H1 (cell line): Measurements from ENCODE around the gene VAV2. TPM values are rescaled to one million over a fixed set of nuclear protein-coding genes. Genes with fewer than 3 reads are reported as not detected.

Experiments used
- CTCF ChIA-PET: fragments of 300-600 bp; sonication (Branson Sonifier 250); formaldehyde crosslinking; loops from one replicate; lab custom pipeline; 2021; ENCODE audit not compliant: partially characterized antibody; lab: Charles Lee
- POLR2A ChIA-PET: fragments of 300-600 bp; sonication (Branson Sonifier 250); formaldehyde crosslinking; loops from one replicate; lab custom pipeline; 2021; ENCODE audit warnings: inconsistent platforms; ENCODE audit not compliant: partially characterized antibody; lab: Charles Lee
- DNase-seq, 2 experiments: peaks; one replicate each; pipeline versions ENCODE4 v3.0.0 to v3.0.0-alpha.2; 2010 to 2022; ENCODE audit warnings: low spot score in 2 of 2, low read depth in 1 of 2, mixed read lengths in 1 of 2
- FAIRE-seq: peaks from 2 replicates; lab custom pipeline; 2011; peaks lifted over from hg19 to GRCh38; lab: Jason Lieb, UNC
- H2AFZ ChIP-seq: 2 replicates; pipeline ENCODE4 v1.8.1; 2012; ENCODE audit warnings: low read length, inconsistent platforms
- H2AK5ac ChIP-seq: 2 replicates; pipeline ENCODE4 v1.6.1; 2013; ENCODE audit warnings: low read depth, low read length
- H2BK120ac ChIP-seq: replicated peaks from 2 replicates; pipeline ENCODE3; 2013; ENCODE audit warnings: low read depth, low read length, inconsistent platforms
- H2BK12ac ChIP-seq: 2 replicates; pipeline ENCODE4 v1.6.1; 2013; ENCODE audit warnings: low read depth, low read length
- H2BK15ac ChIP-seq: 2 replicates; pipeline ENCODE4 v1.6.1; 2013; ENCODE audit warnings: low read length
- H2BK20ac ChIP-seq: 2 replicates; pipeline ENCODE4 v1.6.1; 2013; ENCODE audit warnings: low read length
- H2BK5ac ChIP-seq: 2 replicates; pipeline ENCODE4 v1.6.1; 2013; ENCODE audit warnings: low read depth, low read length
- H3K14ac ChIP-seq: 2 replicates; pipeline ENCODE4 v1.6.1; 2013; ENCODE audit warnings: inconsistent platforms; ENCODE audit not compliant: insufficient read length
- H3K18ac ChIP-seq: 2 replicates; pipeline ENCODE4 v1.6.1; 2013; ENCODE audit warnings: low read length; ENCODE audit errors: extremely low read depth
- H3K23ac ChIP-seq: 2 replicates; pipeline ENCODE4 v1.6.1; 2013; ENCODE audit warnings: inconsistent platforms; ENCODE audit not compliant: insufficient read length
- H3K23me2 ChIP-seq: 2 replicates; pipeline ENCODE4 v1.6.1; 2013; ENCODE audit warnings: low read depth, low read length
- H3K27ac ChIP-seq: 2 replicates; pipeline ENCODE4 v1.6.1; 2011; ENCODE audit warnings: low read depth, low read length, inconsistent platforms
- H3K27me3 ChIP-seq, 4 experiments: replicated peaks in 1 of 4; 1 replicate in 1 of 4; 2 replicates in 3 of 4; pipeline versions ENCODE4 v1.6.1 to v1.8.1; 2011 to 2013; ENCODE audit warnings: low read length in 3 of 4, mild to moderate bottlenecking in 3 of 4, inconsistent platforms in 2 of 4, mixed read lengths in 2 of 4, moderate library complexity in 1 of 4; ENCODE audit not compliant: control insufficient read depth in 3 of 4, insufficient read depth in 3 of 4; ENCODE audit errors: extremely low read depth in 1 of 4
- H3K36me3 ChIP-seq, 4 experiments: 2 replicates each; pipeline versions ENCODE4 v1.6.1 to v1.8.1; 2011 to 2013; ENCODE audit warnings: mild to moderate bottlenecking in 4 of 4, low read length in 3 of 4, moderate library complexity in 2 of 4, control low read depth in 1 of 4, inconsistent platforms in 1 of 4; ENCODE audit not compliant: insufficient read depth in 4 of 4, control insufficient read depth in 2 of 4
- H3K4ac ChIP-seq: replicated peaks from 2 replicates; pipeline ENCODE3; 2013; ENCODE audit warnings: low read length, low read depth, mixed read lengths, inconsistent platforms; ENCODE audit not compliant: insufficient read length
- H3K4me1 ChIP-seq, 4 experiments: replicated peaks in 1 of 4; 1 replicate in 1 of 4; 2 replicates in 3 of 4; pipeline versions ENCODE4 v1.6.1 to v1.8.1; 2011 to 2013; ENCODE audit warnings: low read length in 3 of 4, inconsistent platforms in 2 of 4, mixed read lengths in 1 of 4; ENCODE audit not compliant: insufficient read depth in 4 of 4, control insufficient read depth in 3 of 4
- H3K4me2 ChIP-seq, 2 experiments: 2 replicates each; pipeline versions ENCODE4 v1.6.1 to v1.8.1; 2011 to 2013; ENCODE audit warnings: low read depth in 2 of 2, low read length in 2 of 2, control low read depth in 1 of 2, inconsistent platforms in 1 of 2, mild to moderate bottlenecking in 1 of 2; ENCODE audit not compliant: insufficient read depth in 1 of 2
- H3K4me3 ChIP-seq, 4 experiments: fragments of 200-600, 300-600 bp in 1 of 4; sonication (generic), shearing (Covaris generic), sonication (Bioruptor Twin) in 1 of 4; 2 replicates each; pipeline versions ENCODE4 v1.5.1 to v1.8.1; 2011 to 2016; ENCODE audit warnings: low read length in 4 of 4, low read depth in 3 of 4, control low read depth in 2 of 4, inconsistent platforms in 2 of 4, mild to moderate bottlenecking in 2 of 4, mixed read lengths in 1 of 4, moderate library complexity in 1 of 4; ENCODE audit not compliant: insufficient read depth in 2 of 4; ENCODE audit errors: extremely low read depth in 1 of 4
- H3K56ac ChIP-seq: replicated peaks from 2 replicates; pipeline ENCODE3; 2013; ENCODE audit warnings: low read depth, mild to moderate bottlenecking, mixed read lengths, low read length, inconsistent platforms; ENCODE audit not compliant: insufficient read length
- H3K79me1 ChIP-seq: 2 replicates; pipeline ENCODE4 v1.6.1; 2013; ENCODE audit warnings: low read depth, low read length, control low read depth
- H3K79me2 ChIP-seq, 2 experiments: 2 replicates each; pipeline versions ENCODE4 v1.6.1 to v1.8.1; 2012 to 2013; ENCODE audit warnings: low read length in 2 of 2, mild to moderate bottlenecking in 2 of 2, inconsistent platforms in 1 of 2; ENCODE audit not compliant: insufficient read depth in 2 of 2, control insufficient read depth in 1 of 2
- H3K9ac ChIP-seq, 4 experiments: replicated peaks in 1 of 4; 1 replicate in 1 of 4; 2 replicates in 3 of 4; pipeline versions ENCODE4 v1.6.1 to v1.8.1; 2011 to 2013; ENCODE audit warnings: low read depth in 3 of 4, low read length in 3 of 4, control low read depth in 2 of 4, mild to moderate bottlenecking in 2 of 4, moderate library complexity in 2 of 4, inconsistent platforms in 1 of 4; ENCODE audit errors: extremely low read depth in 1 of 4
- H3K9me3 ChIP-seq, 2 experiments: 2 replicates each; pipeline versions ENCODE4 v1.6.1 to v1.8.1; 2012 to 2013; ENCODE audit warnings: mild to moderate bottlenecking in 2 of 2, moderate library complexity in 2 of 2, control low read depth in 1 of 2, inconsistent platforms in 1 of 2, low read depth in 1 of 2, low read length in 1 of 2, mixed read lengths in 1 of 2; ENCODE audit not compliant: insufficient read depth in 2 of 2
- H4K20me1 ChIP-seq, 2 experiments: replicated peaks in 1 of 2; 2 replicates each; pipeline versions ENCODE3 to v1.8.1; 2011 to 2013; ENCODE audit warnings: inconsistent platforms in 2 of 2, low read length in 2 of 2, mild to moderate bottlenecking in 1 of 2; ENCODE audit not compliant: insufficient read depth in 2 of 2, control insufficient read depth in 1 of 2
- H4K5ac ChIP-seq: 2 replicates; pipeline ENCODE4 v1.6.1; 2013; ENCODE audit warnings: low read length, low read depth, mixed read lengths, inconsistent platforms; ENCODE audit not compliant: insufficient read length
- H4K8ac ChIP-seq: 2 replicates; pipeline ENCODE4 v1.8.0; 2013; ENCODE audit warnings: mild to moderate bottlenecking, moderate library complexity, low read length, inconsistent platforms; ENCODE audit not compliant: insufficient read depth; ENCODE audit errors: extremely low read depth
- H4K91ac ChIP-seq: replicated peaks from 2 replicates; pipeline ENCODE3; 2013; ENCODE audit warnings: low read length, mixed read lengths, inconsistent platforms; ENCODE audit not compliant: insufficient read length
- BRCA1 ChIP-seq: IDR thresholded peaks from 2 replicates; pipeline ENCODE4 v1.6.1; 2012; ENCODE audit warnings: low read depth, low read length, improper control_type of control experiment
- CBX8 ChIP-seq: fragments of 300-800, 300-1000 bp; sonication (generic); IDR thresholded peaks from 2 replicates; pipeline ENCODE4 v1.7.1; 2016; ENCODE audit warnings: low read depth, low read length, borderline replicate concordance
- KDM4A ChIP-seq: IDR thresholded peaks from one replicate; pipeline ENCODE4 v1.7.1; 2012; ENCODE audit warnings: low read depth, mild to moderate bottlenecking, moderate library complexity, low read length, inconsistent platforms; ENCODE audit not compliant: severe bottlenecking
- RAD21 ChIP-seq, 2 experiments: IDR thresholded peaks in 1 of 2; conservative IDR thresholded peaks in 1 of 2; 2 replicates each; pipeline ENCODE4 v1.6.1; 2011; ENCODE audit warnings: low read depth in 2 of 2, low read length in 2 of 2, improper control_type of control experiment in 1 of 2, inconsistent platforms in 1 of 2, mild to moderate bottlenecking in 1 of 2, moderate library complexity in 1 of 2
- SIRT6 ChIP-seq: IDR thresholded peaks from one replicate; pipeline ENCODE4 v1.7.1; 2012; ENCODE audit warnings: low read length, inconsistent platforms
- ZNF274 ChIP-seq: IDR thresholded peaks from 2 replicates; pipeline ENCODE4 v1.7.0; 2012; ENCODE audit warnings: low read length, borderline replicate concordance; ENCODE audit errors: extremely low read depth
- WGBS, 2 experiments: shearing (Covaris generic) in 1 of 2; methylation state at CpG; one replicate each; pipeline versions ENCODE4 v1.1.6 to v1.1.7; 2013 to 2015; ENCODE audit warnings: low lambda C conversion rate in 2 of 2, mixed read lengths in 2 of 2, inconsistent platforms in 1 of 2, low coverage in 1 of 2, missing lambda C conversion rate in 1 of 2; ENCODE audit not compliant: insufficient replicate concordance in 2 of 2, insufficient coverage in 1 of 2, insufficient read length in 1 of 2; ENCODE audit errors: extremely low coverage in 1 of 2, missing lambda C conversion rate in 1 of 2; 5-methylcytosine and 5-hydroxymethylcytosine counted together
- polyA plus RNA-seq, 7 experiments: library from polyadenylated mRNA; depleted of rRNA in 3 of 7; stranded (reverse) in 5 of 7; unstranded in 2 of 7; fragments of >200 nt in 5 of 7; fragments of 200-250 nt in 2 of 7; gene quantifications; 1 replicate in 5 of 7; 2 replicates in 1 of 7; 4 replicates in 1 of 7; pipeline versions ENCODE4 v1.2.1 to v1.2.3, GENCODE V29; 2011 to 2013; ENCODE audit warnings: missing spikeins in 2 of 7, mixed read lengths in 2 of 7
- total RNA-seq: library from RNA; stranded (reverse); fragmentation: NEBNext Ultra II Directional; extraction: Animal tissue kit (Norgen Biotek cat#: 25700); gene quantifications from 2 replicates; pipeline ENCODE4 v1.2.1, GENCODE V29; 2021
- TF ChIP-seq, protein P1 (sequence below): IDR thresholded peaks from 2 replicates; pipeline ENCODE4 v1.6.1; 2011; ENCODE audit warnings: low read length, improper control_type of control experiment

Gene VAV2
- total and polyA plus RNA-seq, 2 of the 8 experiments (the other 6 are each of a cell fraction or from before 2014, with no cell fraction given) = 13.6 to 37.6 TPM

DNA sequence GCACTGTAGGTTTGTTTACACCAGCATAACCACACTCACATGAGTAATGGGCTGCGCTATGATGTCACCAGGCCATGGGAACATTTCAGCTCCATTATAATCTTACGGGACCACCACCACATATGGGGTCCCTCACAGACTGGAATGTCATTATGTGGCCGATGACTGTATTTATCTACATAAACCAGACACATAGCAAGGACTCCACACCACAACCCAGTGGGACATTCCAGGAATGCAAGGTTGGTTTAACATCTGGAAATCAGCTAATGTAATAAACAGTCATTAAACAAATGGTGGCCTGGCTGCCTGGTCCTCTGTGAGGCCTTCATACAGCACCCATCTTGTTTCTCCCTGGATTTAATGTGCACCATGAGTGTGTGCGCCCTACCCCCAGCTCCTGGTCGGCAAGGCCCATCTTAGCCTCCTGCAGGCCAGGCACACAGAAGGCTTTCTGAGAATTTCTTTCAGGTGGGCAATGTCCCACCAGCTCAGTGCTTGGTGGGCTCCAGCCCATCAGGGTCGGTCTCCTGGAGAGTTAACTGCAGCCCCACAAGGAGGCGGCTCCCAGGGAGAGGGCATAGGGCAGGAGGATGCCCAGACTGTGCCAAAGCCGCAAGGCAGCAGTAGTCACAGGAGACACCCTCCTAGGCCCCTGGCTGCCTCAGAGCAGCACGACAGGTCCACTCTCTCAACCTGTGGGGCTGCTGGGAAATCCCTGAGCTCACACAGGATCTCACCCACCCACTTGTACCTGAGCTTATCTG is 218.1 kb downstream of the VAV2 start:
- no peak overlapping the region for H3K56ac ChIP-seq
- no peak overlapping the region for H3K4ac ChIP-seq
- H3K36me3 ChIP-seq = peaks cover 3 to 20% (median 12%) of the 10 kb centered on the region in 4 experiments; a peak in 6 of 8 replicates
- POLR2A ChIA-PET = no interaction called here
- no peak overlapping the region; the same call in 1 of the 2 replicates for H4K8ac ChIP-seq
- H3K27me3 ChIP-seq = no peaks in the 10 kb centered on the region
- DNase-seq (no peak), FAIRE-seq (no peak)
- H3K4me3 ChIP-seq = no peak overlapping the region
- no peak overlapping the region for H4K5ac ChIP-seq
- H4K91ac ChIP-seq = no peak overlapping the region
- H3K79me2 ChIP-seq = no peaks in the 10 kb centered on the region
- peaks cover 2 to 7% of the 10 kb centered on the region in 2 experiments for H4K20me1 ChIP-seq
- no peak overlapping the region for H3K4me2 ChIP-seq
- no peaks in the 10 kb centered on the region for H3K9me3 ChIP-seq
- H2BK20ac ChIP-seq = no peak overlapping the region
- no peaks in the 10 kb centered on the region for H3K23me2 ChIP-seq
- no peak overlapping the region for H2BK12ac ChIP-seq
- no peak overlapping the region for H3K9ac ChIP-seq
- WGBS, 2 experiments = 96% methylated on average over 9 of the region's 9 CpGs; no CpG with 5 or more reads in 1 of the 2 experiments
- no peak overlapping the region for H3K27ac ChIP-seq
- H3K79me1 ChIP-seq = no peaks in the 10 kb centered on the region
- no peak overlapping the region for H2AFZ ChIP-seq
- H2AK5ac ChIP-seq = no peak overlapping the region
- H2BK5ac ChIP-seq = no peak overlapping the region
- no peak overlapping the region for H3K14ac ChIP-seq
- TF ChIP-seq CBX8 = no peak
- TF ChIP-seq ZNF274 = no peak
- no peak for TF ChIP-seq SIRT6
- TF ChIP-seq KDM4A = no peak
- no peak for TF ChIP-seq RAD21 (IDR thresholded peaks at IDR 0.05 in 1 of 2, conservative IDR thresholded peaks at IDR 0.05 in 1 of 2; ENCODE audit: low read depth in 2 of 2, low read length in 2 of 2)
- TF ChIP-seq, protein P1, sequence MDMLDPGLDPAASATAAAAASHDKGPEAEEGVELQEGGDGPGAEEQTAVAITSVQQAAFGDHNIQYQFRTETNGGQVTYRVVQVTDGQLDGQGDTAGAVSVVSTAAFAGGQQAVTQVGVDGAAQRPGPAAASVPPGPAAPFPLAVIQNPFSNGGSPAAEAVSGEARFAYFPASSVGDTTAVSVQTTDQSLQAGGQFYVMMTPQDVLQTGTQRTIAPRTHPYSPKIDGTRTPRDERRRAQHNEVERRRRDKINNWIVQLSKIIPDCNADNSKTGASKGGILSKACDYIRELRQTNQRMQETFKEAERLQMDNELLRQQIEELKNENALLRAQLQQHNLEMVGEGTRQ = no peak
- TF ChIP-seq BRCA1 = no peak
- no peak overlapping the region for H2BK15ac ChIP-seq
- CTCF ChIA-PET = interaction anchor here (0.7 to 6.8 kb wide), 6 partner anchors 7 to 221 kb away, joined by 3 to 65 read pairs (median 9); no protein-coding TSS in a partner anchor
- H3K4me1 ChIP-seq = no peaks in the 10 kb centered on the region
- no peak overlapping the region for H3K23ac ChIP-seq
- no peak overlapping the region for H2BK120ac ChIP-seq
- H3K18ac ChIP-seq = no peak overlapping the region
